Measurements from ENCODE around the gene ENTPD2. TPM values are rescaled to one million over a fixed set of nuclear protein-coding genes. Genes with fewer than 3 reads are reported as not detected.
A peak's percentile ranks its signal among the peaks of the same experiment; 100 is the strongest.

The ENTPD2 gene
- total and polyA plus RNA-seq, 2 donors (not counting 3 experiments of a cell fraction or from before 2014, with no cell fraction given): not detected

GRCh38 chr9:137070201-137070905, 16.5 kb upstream of the ENTPD2 start, which contains the start of gene SAPCD2:
Gene SAPCD2 (minus strand): TSS chr9:137070557. CDS start chr9:137070460, 97 bp downstream.
- DNase-seq (ENCODE audit: low read depth, low spot score): peak; percentile 84
- H3K36me3 ChIP-seq (ENCODE audit: control insufficient read depth in 2 of 2, extremely low read depth in 1 of 2, insufficient read depth in 2 of 2, low read length in 2 of 2): no peaks in the 10 kb centered on the region
- intact Hi-C loops (cut with micrococcal nuclease) (no loop called here), dilution Hi-C loops (cut with MboI; ENCODE audit: extremely low pct_ligation_motif_present, low sequenced_read_pairs) (no loop called here)
- H3K9ac ChIP-seq (replicated peaks; ENCODE audit: extremely low read depth, insufficient read depth, low read length): no peak within 1 kb of the TSS
- no peak for TF ChIP-seq MYC (IDR thresholded peaks at IDR 0.05; ENCODE audit: low read depth, low read length)
- peak; percentile 75 for TF ChIP-seq POLR2A (IDR thresholded peaks at IDR 0.05; ENCODE audit: low read depth, low read length)
- TF ChIP-seq MAX (IDR thresholded peaks at IDR 0.05; ENCODE audit: insufficient read depth, insufficient read length): no peak
- TF ChIP-seq CTCF (IDR thresholded peaks at IDR 0.05; ENCODE audit: extremely low read depth in 1 of 2, insufficient read depth in 1 of 2, low read depth in 1 of 2, low read length in 2 of 2): no peak
- TF ChIP-seq POLR2AphosphoS5 (IDR thresholded peaks at IDR 0.05; ENCODE audit: insufficient read depth, low read depth, low read length): peak; percentile 80
- no peak for TF ChIP-seq EZH2 (IDR thresholded peaks at IDR 0.05; ENCODE audit: borderline replicate concordance, low read depth, low read length, severe bottlenecking)
- no peak for TF ChIP-seq GATA2 (IDR thresholded peaks at IDR 0.05; ENCODE audit: insufficient read depth, insufficient read length, low read depth, low read length)
- no peak for TF ChIP-seq JUN (IDR thresholded peaks at IDR 0.05; ENCODE audit: borderline replicate concordance, insufficient read depth, insufficient read length, low read depth)
- TF ChIP-seq FOS (IDR thresholded peaks at IDR 0.05; ENCODE audit: borderline replicate concordance, insufficient read depth, low read length): no peak
- peak within 1 kb of the TSS; percentile 69 for H3K4me2 ChIP-seq (ENCODE audit: insufficient read depth, low read length)
- no peaks in the 10 kb centered on the region for H3K27me3 ChIP-seq (ENCODE audit: control insufficient read depth in 2 of 2, insufficient read depth in 2 of 2, low read length in 2 of 2)
- TSS peak; percentile 17 for BruUV-seq (replicated peaks)
- H3K9me1 ChIP-seq (replicated peaks; ENCODE audit: control insufficient read depth, extremely low read depth, insufficient read depth, low read length): no peaks in the 10 kb centered on the region
- peak; percentile 92 for FAIRE-seq
- ChIA-PET POLR2A (interaction anchor here (0.9 kb wide), 1 partner anchor 16 kb away, joined by 4 read pairs; the partner anchor contains the start of gene MAN1B1), CTCF (interaction anchor here (0.8 to 8.0 kb wide), 9 partner anchors 13 to 42 kb away, joined by 3 to 152 read pairs (median 5); partner anchors contain the start of genes ABCA2, MAN1B1 and NPDC1)
- no peaks in the 10 kb centered on the region for H4K20me1 ChIP-seq (replicated peaks; ENCODE audit: control insufficient read depth, extremely low read depth, insufficient read depth, low read length)
- H3K4me3 ChIP-seq (replicated peaks in 1 of 3; ENCODE audit: insufficient read depth in 1 of 3, low read depth in 1 of 3, low read length in 3 of 3): peak within 1 kb of the TSS; percentile 37 to 49 (median 39)
- no peak within 1 kb of the TSS for H3K27ac ChIP-seq (ENCODE audit: insufficient read depth, low read depth, low read length)
- H2AFZ ChIP-seq (ENCODE audit: low read depth, low read length): peak within 1 kb of the TSS; percentile 69
- H3K4me1 ChIP-seq (ENCODE audit: control insufficient read depth, extremely low read depth, insufficient read depth, low read length): peaks cover 11% of the 10 kb centered on the region
- peaks cover 9% of the 10 kb centered on the region for H3K79me2 ChIP-seq (ENCODE audit: control insufficient read depth, insufficient read depth, low read length)
- H3K9me3 ChIP-seq (replicated peaks; ENCODE audit: control insufficient read depth, insufficient read depth, low read length): no peaks in the 10 kb centered on the region
